HG03066 (cell line): Measurements from ENCODE around the gene MARCOL.
"Not testable (repeated sequence)": the region's sequence is repeated elsewhere in the genome, so short reads cannot be mapped to it uniquely, and the experiment has no call there.

Source experiments
- ATAC-seq: cut with Tn5 transposase; IDR thresholded peaks from one replicate; pipeline ENCODE4 v1.9.1; 2021; ENCODE audit warnings: low read depth; ENCODE audit not compliant: unreplicated experiment

The MARCOL gene

DNA sequence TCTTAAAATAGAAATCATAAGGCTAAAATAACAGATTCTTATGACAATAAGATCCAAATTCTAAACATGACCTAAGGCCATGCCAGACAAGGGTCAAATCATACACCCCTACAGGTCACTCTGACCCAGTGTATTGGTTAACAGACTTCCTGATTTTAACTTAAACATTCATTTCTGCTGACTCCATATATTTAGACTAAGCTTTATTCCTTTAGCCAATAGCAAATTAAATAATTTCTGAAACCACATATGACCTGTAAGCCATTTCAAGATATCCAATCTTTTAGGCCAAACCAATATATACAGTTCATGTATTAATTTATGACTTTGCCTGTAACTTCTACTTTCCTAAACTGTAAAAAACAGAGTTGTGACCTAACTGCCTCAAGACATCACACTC lies 22.9 kb downstream of the MARCOL start:
- no peak for ATAC-seq

DNA sequence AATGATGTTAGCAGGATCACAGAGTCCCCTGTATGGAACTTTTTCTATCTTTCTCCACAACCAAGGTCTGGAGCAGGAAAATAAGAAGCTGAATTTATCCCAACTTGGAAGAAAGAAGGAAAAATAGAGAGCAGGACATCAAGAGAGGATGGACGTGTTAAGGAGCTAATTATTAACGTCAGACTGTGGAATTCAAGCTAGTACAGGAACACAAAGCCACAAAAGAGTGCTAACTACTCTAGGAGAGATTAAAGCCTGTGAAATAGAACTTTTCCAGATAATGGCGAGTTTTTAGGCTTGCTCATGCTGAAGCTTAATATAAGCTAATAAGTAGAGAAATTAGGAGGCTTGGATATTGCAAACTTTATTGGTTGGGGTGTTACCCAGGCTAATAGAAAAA lies 29.6 kb downstream of the MARCOL start:
- no peak for ATAC-seq

GRCh38 chr5:148268566-148268965 lies 30.2 kb downstream of the MARCOL start, which contains the start of gene SPINK13:
TSS of gene SPINK13 (plus strand) at chr5:148268794. CDS start at chr5:148270073, 1,279 bp downstream.
- no peak for ATAC-seq

- not testable (repeated sequence) for ATAC-seq
Observed at GRCh38 chr5:148275129-148275528, 36.8 kb downstream of the MARCOL start.

DNA sequence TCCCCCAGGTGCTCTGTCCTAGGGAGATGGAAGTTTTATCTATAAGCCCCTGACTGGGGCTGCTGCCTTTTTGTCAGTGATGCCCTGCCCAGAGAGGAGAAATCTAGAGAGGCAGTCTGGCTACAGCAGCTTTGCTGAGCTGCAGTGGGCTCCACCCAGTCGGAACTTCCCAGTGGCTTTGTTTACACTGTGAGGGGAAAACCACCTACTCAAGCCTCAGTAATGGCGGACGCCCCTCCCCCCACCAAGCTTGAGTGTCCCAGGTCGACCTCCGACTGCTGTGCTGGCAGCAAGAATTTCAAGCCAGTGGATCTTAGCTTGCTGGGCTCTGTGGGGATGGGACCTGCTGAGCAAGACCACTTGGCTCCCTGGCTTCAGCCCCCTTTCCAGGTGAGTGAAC lies 42.6 kb downstream of the MARCOL start:
- ATAC-seq, result not testable (repeated sequence)

- not testable (repeated sequence) for ATAC-seq
Observed at GRCh38 chr5:148281336-148281735, 43.0 kb downstream of the MARCOL start.

GRCh38 chr5:148290271-148291195 lies 52.2 kb downstream of the MARCOL start:
- no peak for ATAC-seq
